Cardiac muscle cell (in vitro differentiated cells and primary cell): ENCODE data around the gene AP2M1. TPM values are rescaled to one million over a fixed set of nuclear protein-coding genes. Genes with fewer than 3 reads are reported as not detected.

ENCODE experiments used
- DNase-seq, 2 donors: peaks; one replicate each; pipeline versions ENCODE4 v3.0.0 to v3.0.0-alpha.2; 2010 to 2017; ENCODE audit warnings: low read depth in 1 of 2, low spot score in 1 of 2
- H3K27ac ChIP-seq: fragments of 200-600 bp; sonication (generic); 2 replicates; pipeline ENCODE4 v1.5.1; 2016
- H3K27me3 ChIP-seq: fragments of 200-600 bp; sonication (generic); 2 replicates; pipeline ENCODE4 v1.6.0; 2016; ENCODE audit warnings: control low read depth
- H3K36me3 ChIP-seq: fragments of 200-600 bp; sonication (generic); 2 replicates; pipeline ENCODE4 v1.5.1; 2016; ENCODE audit warnings: control low read depth
- H3K4me1 ChIP-seq: fragments of 200-600 bp; sonication (generic); 2 replicates; pipeline ENCODE4 v1.8.1; 2017; ENCODE audit warnings: low read depth, mild to moderate bottlenecking, mixed run types
- H3K4me3 ChIP-seq: fragments of 200-600 bp; sonication (generic); 2 replicates; pipeline ENCODE4 v1.5.1; 2016; ENCODE audit warnings: mild to moderate bottlenecking
- H3K9me3 ChIP-seq: fragments of 200-600 bp; sonication (generic); 2 replicates; pipeline ENCODE4 v1.5.1; 2017; ENCODE audit warnings: low read depth, mild to moderate bottlenecking, control low read depth
- CTCF ChIP-seq: IDR thresholded peaks from 2 replicates; pipeline ENCODE4 v1.5.1; 2012; ENCODE audit warnings: low read depth, mild to moderate bottlenecking, low read length
- polyA plus RNA-seq: library from polyadenylated mRNA; unstranded; fragments of >200 nt; fragmentation: Nextera tagmentation; extraction: Ambion mirVana; gene quantifications from 2 replicates; pipeline ENCODE4 v1.2.1, GENCODE V29; 2016
- total RNA-seq: library from RNA; depleted of rRNA; stranded (reverse); fragments of >200 nt; gene quantifications from 2 replicates; pipeline ENCODE4 v1.2.3, GENCODE V29; 2016

Gene AP2M1
- total and polyA plus RNA-seq, 2 experiments from 2014 or later, result 399 to 577 TPM

GRCh38 chr3:184176377-184177330, 2.0 kb downstream of the AP2M1 start:
- TF ChIP-seq CTCF, result no peak
- no peaks in the 10 kb centered on the region for H3K27me3 ChIP-seq
- peak; percentile 76 to 96 for DNase-seq
- H3K9me3 ChIP-seq, result no peaks in the 10 kb centered on the region
- peak overlapping the region; percentile 93 for H3K27ac ChIP-seq
- peaks cover 31% of the 10 kb centered on the region for H3K36me3 ChIP-seq
- peaks cover 21% of the 10 kb centered on the region for H3K4me1 ChIP-seq
- H3K4me3 ChIP-seq, result peak overlapping the region; percentile 99

DNA sequence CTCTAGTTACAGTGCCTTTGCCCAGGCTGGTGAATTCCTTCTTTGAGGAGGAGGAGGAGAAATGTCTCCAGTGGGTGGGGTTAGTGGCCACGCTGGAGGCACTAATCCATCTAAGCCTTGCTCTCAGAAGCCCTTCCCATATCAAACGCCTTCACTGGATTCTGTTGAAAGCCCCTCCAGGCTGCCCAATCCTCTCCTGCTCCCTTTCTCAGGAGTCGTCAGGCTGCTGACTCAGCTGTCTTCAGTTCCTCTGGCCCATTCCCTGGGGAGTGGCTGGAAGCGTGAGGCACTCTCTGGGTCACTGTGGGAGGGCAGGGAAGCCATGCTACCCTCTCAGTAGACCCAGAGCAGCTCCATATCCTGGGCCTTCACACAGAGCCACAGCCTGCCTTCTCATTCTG, 2.7 kb downstream of the AP2M1 start:
- H3K9me3 ChIP-seq, result no peaks in the 10 kb centered on the region
- peaks cover 35% of the 10 kb centered on the region for H3K36me3 ChIP-seq
- no peaks in the 10 kb centered on the region for H3K27me3 ChIP-seq
- DNase-seq, result peak; percentile 52 to 74
- TF ChIP-seq CTCF, result no peak
- no peak overlapping the region for H3K4me3 ChIP-seq
- H3K27ac ChIP-seq, result peak overlapping the region; percentile 93
- peaks cover 21% of the 10 kb centered on the region for H3K4me1 ChIP-seq

- peaks cover 21% of the 10 kb centered on the region for H3K4me1 ChIP-seq
- TF ChIP-seq CTCF, result no peak
- H3K36me3 ChIP-seq, result peaks cover 36% of the 10 kb centered on the region
- H3K27ac ChIP-seq, result peak overlapping the region; percentile 93
- DNase-seq, result no peak
- H3K4me3 ChIP-seq, result no peak overlapping the region
- H3K27me3 ChIP-seq, result no peaks in the 10 kb centered on the region
- H3K9me3 ChIP-seq, result no peaks in the 10 kb centered on the region
These were observed 3.2 kb downstream of the AP2M1 start for GRCh38 chr3:184177767-184178306.

GRCh38 chr3:184178521-184179138, 4.0 kb downstream of the AP2M1 start:
- Histone ChIP-seq H3K9me3 (no peaks in the 10 kb centered on the region), H3K27me3 (no peaks in the 10 kb centered on the region), H3K36me3 (peaks cover 40% of the 10 kb centered on the region), H3K4me3 (no peak overlapping the region), H3K27ac (no peak overlapping the region), H3K4me1 (peaks cover 21% of the 10 kb centered on the region)
- DNase-seq, result no peak
- TF ChIP-seq CTCF, result no peak

DNA sequence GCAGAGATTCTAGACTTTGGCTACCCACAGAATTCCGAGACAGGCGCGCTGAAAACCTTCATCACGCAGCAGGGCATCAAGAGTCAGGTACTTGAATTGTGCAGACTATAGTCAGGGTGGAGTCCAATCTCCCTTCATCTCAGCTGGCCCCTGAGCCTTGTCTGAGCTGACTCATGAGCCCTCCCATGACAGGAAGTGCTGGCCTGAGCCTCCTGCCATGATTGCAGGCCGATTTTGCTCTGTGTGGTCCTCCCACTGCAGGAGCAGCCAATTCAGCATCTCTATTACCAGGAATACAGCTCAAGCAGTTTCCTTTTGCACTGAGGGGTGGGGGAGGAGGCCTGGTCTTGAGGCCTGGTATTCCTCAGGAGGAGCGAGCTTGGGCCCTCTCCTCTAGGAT, 5.5 kb downstream of the AP2M1 start:
- Histone ChIP-seq H3K36me3 (peaks cover 42% of the 10 kb centered on the region), H3K27ac (no peak overlapping the region)

More for the DNA sequence above, 5.5 kb downstream of the AP2M1 start:
- Histone ChIP-seq H3K4me3 (no peak overlapping the region), H3K27me3 (no peaks in the 10 kb centered on the region), H3K4me1 (peaks cover 21% of the 10 kb centered on the region), H3K9me3 (no peaks in the 10 kb centered on the region)
- peak in 1 of 2 donors; percentile 84 for DNase-seq
- no peak for TF ChIP-seq CTCF
